ENCODE data around the gene TMEM176A.
A peak's percentile ranks its signal among the peaks of the same experiment; 100 is the strongest.
"Not testable (repeated sequence)": the region's sequence is repeated elsewhere in the genome, so short reads cannot be mapped to it uniquely, and the experiment has no call there.

Gene TMEM176A

DNA sequence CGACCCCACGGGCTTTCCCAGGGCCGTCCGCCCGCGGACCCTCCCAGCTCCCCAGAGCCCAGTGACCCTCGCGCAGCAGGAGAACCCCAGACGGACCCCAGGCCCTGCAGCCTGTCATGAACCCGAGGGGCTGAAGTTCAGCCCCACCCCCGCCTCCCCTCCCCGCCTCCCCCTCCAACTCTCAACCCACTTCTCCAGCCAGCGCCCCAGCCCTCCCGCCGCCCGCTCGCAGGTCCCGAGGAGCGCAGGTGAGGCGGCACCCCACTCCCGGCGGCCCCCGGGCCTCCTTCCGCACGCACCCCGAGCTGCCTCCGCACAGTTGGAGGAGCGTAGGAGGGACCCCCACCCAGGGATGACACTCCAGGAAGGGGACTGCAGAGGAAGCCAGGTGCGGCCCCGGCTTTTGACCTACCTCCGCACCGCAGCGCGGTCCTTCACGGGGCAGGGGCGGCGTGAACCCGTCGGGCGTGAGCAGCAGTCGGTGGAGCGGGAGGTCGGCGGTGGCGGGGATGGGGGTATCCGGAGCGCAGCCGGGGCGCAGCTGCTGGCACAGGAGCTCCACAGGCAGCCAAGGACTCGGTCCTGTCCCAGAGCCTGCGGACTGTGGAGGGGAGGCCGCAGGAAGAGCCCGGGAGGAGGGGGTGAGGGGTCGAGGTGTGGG lies at the start of gene TMEM176A:
Gene TMEM176A (plus strand): TSS at position 189 of the 661 bp plus-strand sequence. CDS start 782 bp downstream, outside the sequence.
- no peak for FAIRE-seq

GRCh38 chr7:150751702-150752101 lies 48.9 kb upstream of the TMEM176A start:
- DNase-seq (ENCODE audit: insufficient read length, low spot score) = no peak
- FAIRE-seq = no peak

More for the DNA sequence above, at the start of gene TMEM176A:
- DNase-seq (ENCODE audit: insufficient read length, low spot score) = no peak

DNA sequence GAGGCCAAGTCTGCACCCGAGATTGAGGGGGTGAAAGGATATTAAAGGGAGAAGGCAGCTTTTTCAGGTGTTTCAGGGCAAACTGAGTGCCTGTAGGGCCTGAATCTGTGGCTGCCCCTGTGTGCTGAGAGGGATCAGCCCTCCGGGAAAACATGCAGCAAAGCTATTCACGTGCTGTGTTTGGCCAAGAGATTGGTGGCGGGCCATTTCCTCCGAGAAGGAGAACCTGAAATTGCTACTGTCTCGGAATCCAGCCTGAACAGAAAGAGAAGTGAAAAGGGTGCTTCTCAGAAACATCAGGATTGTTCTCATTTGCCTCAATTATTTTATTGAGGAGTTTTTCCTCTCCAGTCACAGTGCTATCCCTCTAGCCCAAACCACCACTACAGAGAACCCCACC lies 47.3 kb upstream of the TMEM176A start:
- no peak for DNase-seq (ENCODE audit: insufficient read length, low spot score)
- peak; percentile 33 for FAIRE-seq

DNA sequence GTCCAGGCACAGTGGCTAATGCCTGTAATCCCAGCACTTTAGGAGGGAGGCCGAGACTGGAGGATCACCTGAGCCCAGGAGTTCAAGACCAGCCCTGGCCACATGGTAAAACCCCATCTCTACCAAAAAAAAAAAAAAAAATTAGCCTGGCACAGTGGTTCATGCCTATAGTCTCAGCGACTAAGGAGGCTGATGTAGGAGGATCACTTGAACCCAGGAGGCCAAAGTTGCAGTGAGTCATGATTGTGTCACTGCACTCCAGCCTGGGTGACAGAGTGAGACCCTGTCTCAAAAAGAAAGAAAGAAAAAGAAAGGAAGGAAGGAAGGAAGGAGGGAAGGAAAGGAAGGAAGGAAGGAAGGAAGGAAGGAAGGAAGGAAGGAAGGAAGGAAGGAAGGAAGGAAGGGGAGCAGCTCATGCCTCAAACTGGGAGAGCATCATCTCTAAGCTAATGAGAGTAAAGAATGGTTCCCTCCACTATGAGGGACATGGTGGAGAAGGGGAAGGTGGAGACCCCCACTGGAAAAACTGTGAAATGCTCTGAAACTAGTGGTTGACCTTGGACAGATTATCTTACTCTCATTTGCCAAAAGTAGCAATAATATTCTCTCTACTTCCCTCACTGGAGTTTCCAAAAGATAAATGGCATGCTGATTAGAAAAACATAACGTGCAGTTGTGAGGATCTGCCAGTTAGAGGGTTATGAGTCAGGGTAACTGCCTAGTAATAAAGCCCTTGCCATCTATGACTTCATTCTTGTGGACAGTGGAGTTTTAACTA lies 46.6 kb upstream of the TMEM176A start:
- FAIRE-seq (peak; percentile 74), DNase-seq (ENCODE audit: insufficient read length, low spot score) (no peak)

GRCh38 chr7:150754951-150755350 lies 45.6 kb upstream of the TMEM176A start:
- no peak for FAIRE-seq

DNA sequence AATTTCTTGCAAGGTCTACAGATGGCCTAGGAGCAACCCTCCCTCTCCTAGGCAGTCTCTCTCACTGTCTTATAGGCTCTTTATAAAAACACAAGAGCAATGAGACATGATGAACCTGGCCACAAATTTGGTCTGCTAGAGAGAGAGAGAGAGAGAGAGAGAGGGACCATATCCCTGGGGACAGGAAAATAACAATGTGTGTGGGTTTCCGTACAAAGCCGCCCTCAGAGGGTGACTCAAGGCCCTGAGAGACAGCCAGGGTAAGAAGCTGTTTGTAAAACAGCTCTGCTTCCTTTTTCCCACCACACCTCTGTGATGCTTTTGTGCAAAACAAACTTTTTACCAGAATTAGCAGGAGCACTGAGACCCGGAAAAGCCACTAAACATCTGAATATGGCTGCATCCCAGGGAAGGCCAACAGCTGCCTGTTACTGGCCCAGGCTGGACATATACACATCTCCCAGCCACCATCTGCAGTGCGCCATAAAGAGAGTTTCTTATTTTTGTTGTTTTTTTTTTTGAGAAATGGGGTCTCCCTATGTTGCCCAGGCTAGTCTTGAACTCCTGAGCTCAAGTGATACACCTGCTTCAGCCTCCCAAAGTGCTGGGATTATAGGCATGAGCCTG lies 45.0 kb upstream of the TMEM176A start:
- peak; percentile 47 for FAIRE-seq
- DNase-seq (ENCODE audit: insufficient read length, low spot score) = no peak

More at GRCh38 chr7:150754951-150755350, 45.6 kb upstream of the TMEM176A start:
- DNase-seq (ENCODE audit: insufficient read length, low spot score) = no peak

- DNase-seq (ENCODE audit: insufficient read length, low spot score) (no peak), FAIRE-seq (no peak)
Observed at GRCh38 chr7:150756166-150756565, 44.4 kb upstream of the TMEM176A start.

- DNase-seq (ENCODE audit: insufficient read length, low spot score) = no peak
- FAIRE-seq = peak; percentile 49
Observed at GRCh38 chr7:150756858-150757257, 43.7 kb upstream of the TMEM176A start.

GRCh38 chr7:150759479-150759878 lies 41.1 kb upstream of the TMEM176A start:
- DNase-seq (ENCODE audit: insufficient read length, low spot score) = no peak
- no peak for FAIRE-seq

DNA sequence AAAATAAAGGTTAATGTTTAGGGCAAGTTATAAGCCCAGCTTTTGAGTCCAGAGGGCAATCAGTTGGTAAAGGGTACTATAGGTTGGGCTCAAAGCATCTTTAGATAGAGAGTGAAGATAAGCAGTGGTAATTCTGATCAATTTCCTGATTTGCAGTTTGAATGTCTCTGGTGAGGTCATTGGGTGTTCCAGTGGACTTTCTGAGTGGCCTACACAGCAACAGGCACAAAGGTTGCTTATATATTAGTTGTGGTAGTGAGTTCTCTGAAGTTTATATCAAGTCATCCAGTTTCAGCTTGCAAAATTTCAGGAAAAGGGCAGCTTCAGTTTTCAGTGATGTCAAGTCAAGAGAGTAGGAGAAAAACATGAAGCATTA lies 34.2 kb upstream of the TMEM176A start:
- DNase-seq (ENCODE audit: insufficient read length, low spot score) (no peak), FAIRE-seq (no peak)

DNA sequence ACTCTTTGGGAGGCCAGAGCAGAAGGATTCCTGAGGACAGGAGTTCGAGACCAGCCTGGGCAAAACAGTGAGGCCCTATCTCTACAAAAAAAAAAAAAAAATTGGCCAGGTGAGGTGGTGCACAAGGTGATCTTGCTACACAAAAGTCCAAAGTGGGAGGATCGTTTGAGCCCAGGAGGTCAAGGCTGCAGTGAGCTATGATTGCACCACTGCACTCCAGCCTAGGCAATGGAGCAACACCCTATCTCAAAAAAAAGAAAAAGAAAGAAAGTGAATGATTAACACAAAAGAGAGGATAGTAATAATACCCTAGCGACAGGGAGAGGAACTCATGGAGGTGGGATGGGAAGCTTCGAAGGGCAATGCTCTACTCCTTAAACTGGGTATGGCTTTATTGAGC lies 30.8 kb upstream of the TMEM176A start:
- no peak for FAIRE-seq
- DNase-seq (ENCODE audit: insufficient read length, low spot score) = no peak

DNA sequence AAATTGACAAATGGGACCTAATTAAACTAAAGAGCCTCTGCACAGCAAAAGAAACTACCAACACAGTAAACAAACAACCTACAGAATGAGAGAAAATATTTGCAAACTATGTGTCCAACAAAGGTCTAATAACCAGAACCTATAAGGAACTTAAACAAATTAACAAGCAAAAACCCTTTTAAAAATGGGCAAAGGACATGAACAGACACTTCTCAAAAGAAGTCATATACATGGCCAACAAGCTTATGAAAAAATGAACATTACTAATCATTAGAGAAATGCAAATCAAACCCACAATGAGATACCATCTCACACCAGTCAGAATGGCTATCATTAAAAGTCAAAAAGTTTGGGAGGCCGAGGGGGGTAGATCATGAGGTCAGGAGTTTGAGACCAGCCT lies 26.4 kb upstream of the TMEM176A start:
- FAIRE-seq; DNase-seq (ENCODE audit: insufficient read length, low spot score): not testable (repeated sequence)

DNA sequence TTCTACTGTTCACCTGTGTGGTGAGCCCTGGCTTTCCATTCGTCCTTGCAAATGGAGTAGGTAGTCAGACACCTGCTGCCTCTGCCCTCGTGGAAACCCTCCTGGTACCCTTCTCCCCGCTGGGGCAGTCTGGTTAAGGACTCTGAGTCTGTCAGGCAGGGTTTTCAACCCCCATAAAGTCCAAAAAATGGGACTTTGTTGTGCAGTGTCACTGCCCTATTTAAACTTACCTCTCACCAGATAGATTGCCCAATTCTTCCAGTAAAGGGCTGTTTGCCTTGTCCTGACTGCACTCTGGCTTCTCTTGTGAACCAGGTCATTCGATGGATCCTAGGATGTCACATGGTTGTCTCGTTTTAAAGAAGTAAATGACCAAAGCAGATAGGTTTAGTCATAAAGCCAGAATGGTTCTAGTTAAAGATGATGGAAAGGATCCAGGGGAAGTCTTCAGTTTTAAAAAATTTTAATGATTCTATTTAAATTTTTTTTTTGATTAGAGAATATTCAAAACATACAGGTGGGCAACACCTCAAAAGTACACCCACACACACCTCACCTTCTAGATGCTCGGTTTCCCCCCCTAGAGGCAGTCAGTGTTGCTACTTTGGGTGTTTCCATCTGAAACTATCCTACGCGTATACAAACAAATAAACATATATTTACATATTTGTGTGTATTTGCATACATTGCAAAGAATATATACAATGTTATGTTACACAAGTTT lies 22.4 kb upstream of the TMEM176A start:
- FAIRE-seq = no peak
- DNase-seq (ENCODE audit: insufficient read length, low spot score) = no peak

DNA sequence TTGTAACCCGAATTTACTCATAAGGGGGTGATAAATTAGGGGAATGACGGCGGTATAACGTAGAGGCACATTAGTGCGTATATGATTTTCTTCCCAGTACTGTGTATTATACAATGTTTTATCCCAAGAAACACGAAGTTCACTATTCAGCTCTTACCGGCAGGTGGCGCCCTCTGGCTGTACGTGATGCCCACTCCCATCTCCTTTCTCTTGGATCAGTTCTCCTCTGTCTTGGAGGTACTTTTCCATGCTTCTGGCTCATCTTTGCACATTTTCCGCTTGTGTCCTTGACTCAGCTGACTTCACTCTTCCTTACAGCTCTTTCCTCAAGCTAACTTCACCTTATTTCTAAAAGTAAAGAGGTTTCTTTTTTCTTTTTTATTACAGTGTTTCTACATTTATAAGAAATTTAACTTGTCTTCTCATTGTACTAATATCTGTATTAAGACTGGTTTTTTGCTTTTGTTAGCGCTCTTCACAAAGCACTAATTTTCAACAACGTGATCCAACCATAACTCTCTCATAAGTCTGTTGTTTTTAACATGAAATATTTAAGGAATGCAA lies 21.7 kb upstream of the TMEM176A start:
- FAIRE-seq = peak; percentile 79
- no peak for DNase-seq (ENCODE audit: insufficient read length, low spot score)

- DNase-seq (ENCODE audit: insufficient read length, low spot score) = no peak
- no peak for FAIRE-seq
Observed at GRCh38 chr7:150780292-150780691, 20.3 kb upstream of the TMEM176A start.

- no peak for DNase-seq (ENCODE audit: insufficient read length, low spot score)
- FAIRE-seq = no peak
Observed at GRCh38 chr7:150781103-150781502, 19.5 kb upstream of the TMEM176A start.

- FAIRE-seq (no peak), DNase-seq (ENCODE audit: insufficient read length, low spot score) (no peak)
Observed at GRCh38 chr7:150781961-150782360, 18.6 kb upstream of the TMEM176A start.

DNA sequence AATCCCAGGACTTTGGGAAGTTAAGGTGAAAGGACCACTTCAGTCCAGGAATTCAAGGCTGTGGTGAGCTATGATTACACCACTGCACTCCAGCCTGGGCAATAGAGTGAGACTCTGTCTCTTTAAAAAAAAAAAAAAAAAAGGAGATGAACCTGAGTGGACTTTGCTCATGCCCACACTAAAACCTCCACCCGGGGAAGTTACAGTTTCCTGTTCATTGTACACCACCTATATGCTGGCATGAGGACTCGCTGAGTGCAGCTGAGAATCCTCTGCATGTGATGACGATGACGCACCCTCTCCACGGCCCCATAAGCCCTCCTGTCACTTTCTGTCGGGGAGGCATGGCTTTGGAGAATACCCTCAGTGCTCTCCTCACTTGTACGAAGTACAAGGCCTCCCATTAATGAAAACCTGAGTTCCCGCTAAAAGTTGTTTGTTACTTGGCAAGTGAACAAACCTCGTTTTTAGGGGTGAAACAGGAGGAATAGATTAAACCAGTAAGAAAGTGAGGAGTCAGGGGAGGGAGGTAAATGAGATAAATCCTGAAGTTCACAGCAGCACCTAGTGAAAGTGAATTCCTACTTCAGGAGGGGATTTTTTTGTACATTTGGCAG lies 16.3 kb upstream of the TMEM176A start:
- DNase-seq (ENCODE audit: insufficient read length, low spot score) (no peak), FAIRE-seq (no peak)

DNA sequence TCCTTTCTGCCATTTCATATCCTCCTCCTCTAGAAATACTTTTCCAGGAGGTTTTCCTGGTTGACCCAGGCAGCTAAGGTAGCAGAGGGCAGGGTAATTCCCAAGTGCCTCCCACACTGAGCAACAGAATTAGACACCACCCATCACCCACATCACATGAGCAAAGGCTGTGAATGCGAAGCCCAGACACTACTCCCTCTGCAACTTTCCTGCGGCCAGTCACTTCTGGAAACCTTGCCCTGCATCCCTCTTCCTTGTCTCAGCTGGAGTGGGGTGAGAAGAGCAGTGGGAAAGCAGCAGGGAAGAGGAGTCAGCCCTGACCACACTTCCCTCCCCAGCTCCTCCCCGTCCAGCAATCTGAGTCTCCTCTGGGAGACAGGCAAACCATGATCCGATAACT lies 15.6 kb upstream of the TMEM176A start:
- FAIRE-seq = no peak

More for the DNA sequence above, 15.6 kb upstream of the TMEM176A start:
- no peak for DNase-seq (ENCODE audit: insufficient read length, low spot score)
